NCI-H524 treated with DMSO at 0.1 percent for 48 hours (cell line): ENCODE results near the gene RGS9BP.
"Not testable (repeated sequence)": the region's sequence is repeated elsewhere in the genome, so short reads cannot be mapped to it uniquely, and the experiment has no call there.

Experiments
- DNase-seq: peaks from one replicate; lab custom pipeline; 2025; lab: John Stamatoyannopoulos, UW

The RGS9BP gene

GRCh38 chr19:32671883-32672593 is 3.6 kb upstream of the RGS9BP start:
- DNase-seq, result no peak

DNA sequence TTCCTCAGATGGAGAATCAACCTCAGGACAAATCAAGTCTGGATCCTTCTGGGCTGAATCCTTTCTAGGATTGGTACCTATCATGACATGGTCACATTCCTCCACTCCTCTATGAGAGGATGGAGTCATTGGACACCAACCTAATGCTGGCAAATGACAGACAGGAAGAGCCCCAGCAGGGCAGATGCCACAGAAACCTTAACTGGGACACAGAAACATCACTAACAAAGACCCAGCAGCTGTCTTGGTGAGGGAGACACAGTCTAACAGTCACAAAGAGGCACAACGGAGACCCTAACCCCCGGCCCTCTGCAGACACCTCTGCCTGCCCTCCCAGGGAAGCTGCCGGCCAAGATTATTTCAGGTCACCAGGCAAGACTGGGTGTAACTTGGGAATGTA is 2.8 kb upstream of the RGS9BP start:
- DNase-seq, result no peak

GRCh38 chr19:32673573-32673972 is 2.1 kb upstream of the RGS9BP start:
- no peak for DNase-seq

GRCh38 chr19:32674153-32674930 is 1.3 kb upstream of the RGS9BP start:
- no peak for DNase-seq

DNA sequence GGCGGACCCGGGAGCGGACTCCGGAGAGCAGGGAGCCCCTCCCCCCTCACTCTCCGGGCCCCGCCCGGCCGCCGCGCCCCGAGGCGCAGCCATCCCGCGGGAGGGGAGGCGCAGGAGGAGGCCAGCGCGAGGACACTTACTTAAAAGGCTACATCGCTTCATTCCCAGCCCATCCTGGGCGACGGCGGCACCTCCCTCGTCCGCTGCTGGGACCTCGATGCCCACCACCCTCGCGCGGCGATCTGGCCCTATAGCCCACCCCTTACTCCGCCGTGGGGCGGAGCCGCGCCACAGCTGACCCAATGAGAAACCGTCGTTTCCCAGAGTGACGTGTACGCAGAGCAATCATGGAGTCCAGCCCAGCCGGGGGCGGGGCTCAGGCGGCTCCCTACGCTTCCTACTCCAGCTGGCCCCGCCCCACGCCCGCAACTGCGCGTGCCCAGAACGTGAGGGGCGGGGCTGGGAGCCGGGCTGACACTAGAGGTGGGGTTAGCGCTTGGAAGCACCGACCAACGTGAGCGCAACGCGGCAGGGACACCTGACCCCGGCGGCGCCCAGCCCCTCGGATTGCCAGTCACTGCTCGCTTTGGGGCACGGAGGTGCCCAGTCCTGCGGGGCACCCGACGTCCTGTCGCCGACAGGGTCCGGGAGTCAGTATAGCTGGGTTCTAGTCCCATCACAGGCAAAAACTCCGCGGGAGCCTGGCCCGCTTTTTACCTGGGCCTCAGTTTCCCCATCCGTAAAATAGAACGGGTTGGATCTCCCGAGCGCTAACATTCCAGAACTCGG is 523 bp upstream of the RGS9BP start, which contains the start of gene ANKRD27:
ANKRD27 (minus strand) TSS at position 250 of the 789 bp plus-strand sequence. CDS start 16,165 bp downstream, outside the sequence.
- peak; percentile 94 for DNase-seq

DNA sequence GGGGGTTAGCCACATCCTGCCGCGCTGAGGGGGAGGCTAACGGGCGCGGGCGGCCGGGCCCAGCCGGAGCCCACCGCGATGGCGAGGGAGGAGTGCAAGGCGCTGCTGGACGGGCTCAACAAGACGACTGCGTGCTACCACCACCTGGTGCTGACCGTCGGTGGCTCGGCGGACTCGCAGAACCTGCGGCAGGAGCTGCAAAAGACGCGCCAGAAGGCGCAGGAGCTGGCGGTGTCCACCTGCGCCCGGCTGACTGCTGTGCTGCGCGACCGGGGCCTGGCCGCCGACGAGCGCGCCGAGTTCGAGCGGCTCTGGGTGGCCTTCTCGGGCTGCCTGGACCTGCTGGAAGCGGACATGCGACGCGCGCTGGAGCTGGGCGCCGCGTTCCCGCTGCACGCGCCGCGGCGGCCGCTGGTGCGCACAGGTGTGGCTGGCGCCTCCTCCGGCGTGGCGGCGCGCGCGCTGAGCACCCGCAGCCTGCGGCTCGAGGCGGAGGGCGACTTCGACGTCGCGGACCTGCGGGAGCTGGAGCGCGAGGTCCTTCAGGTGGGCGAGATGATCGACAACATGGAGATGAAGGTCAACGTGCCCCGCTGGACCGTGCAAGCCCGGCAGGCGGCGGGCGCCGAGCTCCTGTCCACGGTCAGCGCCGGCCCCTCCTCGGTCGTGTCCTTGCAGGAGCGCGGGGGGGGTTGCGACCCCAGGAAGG is 692 bp downstream of the RGS9BP start:
- no peak for DNase-seq

DNA sequence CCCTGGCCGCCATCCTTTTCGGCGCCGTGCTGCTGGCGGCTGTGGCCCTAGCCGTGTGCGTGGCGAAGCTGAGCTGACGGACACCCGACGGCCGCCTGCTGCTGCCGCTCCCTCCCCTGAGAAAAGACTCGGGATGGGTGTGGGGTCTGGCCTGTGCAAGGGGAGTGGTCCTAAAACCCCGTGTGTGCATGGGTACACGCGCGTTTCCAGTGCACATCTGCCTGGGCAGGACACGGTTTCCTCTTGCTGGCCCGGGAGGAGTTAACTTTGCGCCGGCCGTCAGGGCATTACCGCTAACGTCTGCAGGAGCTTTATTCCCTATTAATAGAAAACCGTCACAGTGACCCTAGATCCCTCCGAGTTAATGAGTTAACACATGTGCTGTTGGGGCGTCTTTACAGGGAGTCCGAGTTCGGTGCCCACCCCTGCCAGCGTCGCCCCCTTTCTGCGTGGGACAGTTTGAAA is 1.3 kb downstream of the RGS9BP start:
- no peak for DNase-seq

DNA sequence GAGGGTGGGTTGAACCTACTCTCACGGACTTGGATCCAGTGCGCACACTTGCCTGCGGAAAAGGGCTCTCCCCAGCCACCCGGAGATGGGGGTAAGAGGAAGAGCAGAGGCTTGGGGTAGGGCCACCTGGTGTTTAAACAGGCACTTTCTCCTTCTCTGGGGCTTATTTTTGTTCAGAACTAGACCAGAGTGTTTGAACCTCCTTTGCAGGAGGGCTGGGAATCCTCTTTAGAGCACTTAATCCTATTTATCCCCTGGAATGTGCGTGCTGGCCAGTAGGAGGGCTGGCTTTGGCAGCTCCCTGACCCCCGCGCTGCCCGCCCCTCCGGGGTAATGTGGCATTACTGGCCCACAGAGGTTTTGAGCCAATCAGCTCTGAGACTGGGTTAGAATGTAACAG is 2.0 kb downstream of the RGS9BP start:
- DNase-seq, result peak; percentile 94

DNA sequence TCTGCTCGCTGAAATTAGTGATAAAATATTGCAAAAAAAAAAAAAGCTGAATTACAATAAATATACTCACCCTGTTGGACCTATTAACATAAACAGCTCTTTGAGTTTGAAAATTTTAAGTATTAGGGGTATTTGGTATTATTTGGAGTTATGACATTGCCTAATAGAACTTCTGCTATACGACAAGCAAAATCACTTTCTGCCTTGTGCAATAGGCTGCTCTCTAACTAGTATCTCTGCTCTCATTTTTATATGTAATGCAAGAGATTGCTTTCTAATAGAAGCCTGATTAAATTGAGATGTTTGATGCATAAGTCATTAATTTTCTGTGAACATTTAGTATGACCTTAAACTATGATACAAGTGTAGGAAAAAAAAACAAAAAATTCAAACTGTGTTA is 5.3 kb downstream of the RGS9BP start:
- DNase-seq, result no peak

- DNase-seq, result no peak
Observed at GRCh38 chr19:32682317-32682716, 6.7 kb downstream of the RGS9BP start.

- no peak for DNase-seq
Observed at GRCh38 chr19:32686847-32687475, 11.3 kb downstream of the RGS9BP start.

DNA sequence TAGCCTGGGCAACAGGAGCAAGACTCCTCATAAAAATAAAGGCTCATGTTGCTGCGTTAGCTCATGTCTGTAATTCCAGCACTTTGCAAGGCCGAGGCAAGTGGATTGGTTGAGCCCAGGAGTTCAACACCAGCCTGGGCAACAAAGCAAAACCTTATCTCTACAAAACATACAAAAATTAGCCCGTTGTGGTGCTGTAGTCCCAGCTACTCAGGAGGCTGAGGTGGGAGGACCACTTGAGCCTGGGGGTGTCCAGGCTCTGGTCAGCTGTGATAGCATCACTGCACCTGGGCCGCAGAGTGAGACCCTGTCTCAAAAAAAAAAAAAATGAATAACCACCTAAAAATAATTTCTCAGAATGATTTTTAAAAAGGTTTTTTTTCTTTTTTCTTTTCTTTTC is 12.0 kb downstream of the RGS9BP start:
- DNase-seq, result no peak

GRCh38 chr19:32688311-32688710 is 12.7 kb downstream of the RGS9BP start:
- DNase-seq, result no peak

DNA sequence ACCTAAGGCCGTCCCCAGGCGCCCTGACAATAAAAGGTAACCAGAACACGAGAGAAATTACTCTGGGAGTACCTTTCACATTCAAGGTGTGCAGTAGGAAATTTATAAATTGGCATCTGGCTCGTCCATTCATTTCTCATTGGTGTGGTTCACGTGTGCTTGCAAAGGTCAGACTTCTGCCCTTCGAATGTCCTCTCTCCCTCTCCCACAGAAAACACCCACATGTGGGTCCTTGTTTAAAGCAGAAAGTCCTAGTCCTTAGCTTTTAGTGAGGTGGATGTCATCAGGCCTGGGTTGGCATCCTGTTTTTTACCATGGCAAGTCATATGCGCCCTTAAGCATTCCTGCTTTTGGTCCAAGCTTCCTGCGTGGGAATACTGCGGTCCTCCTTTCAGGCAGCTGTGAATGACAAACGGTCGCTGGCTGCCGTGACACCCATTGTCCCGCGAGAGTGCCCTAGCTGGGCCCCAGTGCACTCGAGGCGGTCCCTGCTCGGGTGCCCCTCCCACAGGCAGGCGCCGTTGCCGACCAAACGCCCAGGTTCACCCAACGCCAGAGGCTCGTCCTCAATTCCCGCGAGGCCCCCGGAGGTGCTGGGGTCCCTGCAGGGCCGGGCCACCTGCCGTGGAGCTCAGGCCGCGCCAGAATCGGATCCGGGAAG is 15.8 kb downstream of the RGS9BP start, which contains the start of gene NUDT19:
NUDT19 (plus strand) TSS at position 531 of the 661 bp plus-strand sequence. CDS start 140 bp downstream, outside the sequence.
- DNase-seq, result peak; percentile 19

- DNase-seq, result no peak
Observed at GRCh38 chr19:32691952-32692726, 16.5 kb downstream of the RGS9BP start.

DNA sequence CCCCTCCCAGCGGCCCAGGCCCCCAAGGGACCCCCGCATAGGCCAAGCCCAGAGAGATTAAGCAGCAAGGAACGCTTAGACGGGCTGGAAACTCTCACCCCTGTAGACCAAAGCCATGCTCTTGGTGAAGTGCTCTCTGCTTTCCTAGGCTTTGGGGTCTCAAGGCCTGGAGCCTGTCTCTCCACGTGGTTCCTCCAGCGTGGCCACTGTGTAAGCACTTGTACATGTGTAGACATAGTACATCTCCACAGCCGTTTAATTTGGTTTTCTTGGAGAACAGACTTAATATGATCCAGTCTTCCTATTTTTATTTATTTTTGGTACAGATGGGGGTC is 17.0 kb downstream of the RGS9BP start:
- DNase-seq, result no peak

DNA sequence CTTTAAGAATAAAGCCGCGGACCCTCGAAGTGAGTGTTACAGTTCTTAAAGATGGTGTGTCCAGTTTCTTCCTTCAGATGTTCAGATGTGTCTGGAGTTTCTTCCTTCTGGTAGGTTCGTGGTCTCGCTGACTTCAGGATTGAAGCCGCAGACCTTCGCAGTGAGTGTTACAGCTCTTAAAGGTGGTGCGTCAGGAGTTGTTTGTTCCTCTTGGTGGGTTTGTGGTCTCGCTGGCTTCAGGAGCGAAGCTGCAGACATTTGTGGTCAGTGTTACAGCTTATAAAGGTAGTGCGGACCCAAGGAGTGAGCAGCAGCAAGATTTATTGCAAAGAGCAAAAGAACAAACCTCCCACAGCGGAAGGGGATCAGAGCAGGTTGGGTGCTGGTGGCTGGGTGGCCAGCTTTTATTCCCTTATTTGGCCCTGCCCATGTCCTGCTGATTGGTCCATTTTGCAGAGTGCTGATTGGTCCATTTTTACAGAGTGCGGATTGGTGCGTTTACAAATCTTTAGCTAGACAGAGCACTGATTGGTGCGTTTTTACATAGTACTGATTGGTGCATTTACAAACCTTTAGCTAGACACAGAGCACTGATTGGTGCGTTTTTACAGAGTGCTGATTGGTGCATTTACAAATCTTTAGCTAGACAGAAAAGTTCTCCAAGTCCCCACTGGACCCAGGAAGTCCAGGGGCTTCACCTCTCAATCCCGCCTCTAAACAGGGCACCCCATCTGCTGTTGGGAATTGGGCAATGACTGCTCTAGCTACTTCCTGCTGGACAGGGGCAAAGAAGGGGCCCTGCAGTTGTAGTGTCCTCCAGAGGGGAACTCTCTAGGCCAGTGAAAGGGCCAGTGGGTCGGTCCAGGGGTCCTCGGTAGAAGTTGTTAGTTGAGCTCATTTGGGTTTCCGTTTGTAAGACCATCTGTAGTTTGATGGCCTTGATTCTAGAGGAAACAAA is 17.8 kb downstream of the RGS9BP start:
- not testable (repeated sequence) for DNase-seq

DNA sequence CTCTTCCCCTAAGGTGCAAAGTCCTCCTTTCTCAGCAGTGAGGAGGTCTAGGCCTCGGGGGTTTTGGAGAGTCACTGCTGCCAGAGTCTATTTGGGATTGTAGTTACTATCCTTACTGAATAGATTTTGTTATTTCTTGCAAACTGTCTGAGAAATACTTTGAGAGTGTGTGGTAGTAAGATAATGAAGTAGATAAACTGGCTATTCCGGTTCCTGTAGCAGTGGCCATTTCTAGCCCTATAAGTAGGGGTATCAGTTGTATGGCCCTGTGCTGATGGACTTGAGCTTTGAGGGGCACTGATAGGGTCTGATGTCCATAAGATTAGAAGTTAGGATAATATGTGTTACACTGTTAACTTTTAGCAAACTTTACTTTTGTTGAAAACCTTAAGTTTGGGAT is 18.7 kb downstream of the RGS9BP start:
- DNase-seq, result not testable (repeated sequence)

DNA sequence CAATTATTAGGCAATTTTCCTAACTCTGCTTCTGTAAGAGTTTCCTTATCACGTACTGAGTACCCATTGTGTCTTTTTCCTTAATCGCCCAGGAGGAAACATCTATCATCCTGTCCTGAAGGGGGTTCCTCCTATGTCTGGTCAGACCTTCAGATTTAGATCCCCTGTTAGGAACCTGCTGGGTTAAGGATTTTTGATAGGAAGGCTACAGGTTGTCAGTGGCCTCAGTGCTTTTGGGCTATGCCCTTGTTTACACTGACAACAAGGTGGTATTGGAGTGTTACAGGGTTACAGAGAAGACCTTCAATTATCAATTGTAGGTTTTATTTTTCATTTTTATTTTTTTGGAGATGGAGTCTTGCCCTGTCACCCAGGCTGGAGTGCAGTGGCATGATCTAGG is 19.2 kb downstream of the RGS9BP start:
- not testable (repeated sequence) for DNase-seq
